AG09309 (cell line): ENCODE results near the gene RALGPS1.

Source experiments
- DNase-seq: peaks from one replicate; pipeline ENCODE4 v3.0.0-alpha.2; 2010; ENCODE audit warnings: low read depth
- H3K4me3 ChIP-seq: 2 replicates; pipeline ENCODE4 v1.5.1; 2011; ENCODE audit warnings: mild to moderate bottlenecking, low read depth, low read length, moderate library complexity; ENCODE audit not compliant: control insufficient read depth
- CTCF ChIP-seq: IDR thresholded peaks from 2 replicates; pipeline ENCODE4 v1.5.1; 2011; ENCODE audit warnings: mild to moderate bottlenecking, low read depth, low read length, inconsistent platforms; ENCODE audit not compliant: insufficient read depth, control insufficient read depth; ENCODE audit errors: missing control alignments

RALGPS1 gene

DNA sequence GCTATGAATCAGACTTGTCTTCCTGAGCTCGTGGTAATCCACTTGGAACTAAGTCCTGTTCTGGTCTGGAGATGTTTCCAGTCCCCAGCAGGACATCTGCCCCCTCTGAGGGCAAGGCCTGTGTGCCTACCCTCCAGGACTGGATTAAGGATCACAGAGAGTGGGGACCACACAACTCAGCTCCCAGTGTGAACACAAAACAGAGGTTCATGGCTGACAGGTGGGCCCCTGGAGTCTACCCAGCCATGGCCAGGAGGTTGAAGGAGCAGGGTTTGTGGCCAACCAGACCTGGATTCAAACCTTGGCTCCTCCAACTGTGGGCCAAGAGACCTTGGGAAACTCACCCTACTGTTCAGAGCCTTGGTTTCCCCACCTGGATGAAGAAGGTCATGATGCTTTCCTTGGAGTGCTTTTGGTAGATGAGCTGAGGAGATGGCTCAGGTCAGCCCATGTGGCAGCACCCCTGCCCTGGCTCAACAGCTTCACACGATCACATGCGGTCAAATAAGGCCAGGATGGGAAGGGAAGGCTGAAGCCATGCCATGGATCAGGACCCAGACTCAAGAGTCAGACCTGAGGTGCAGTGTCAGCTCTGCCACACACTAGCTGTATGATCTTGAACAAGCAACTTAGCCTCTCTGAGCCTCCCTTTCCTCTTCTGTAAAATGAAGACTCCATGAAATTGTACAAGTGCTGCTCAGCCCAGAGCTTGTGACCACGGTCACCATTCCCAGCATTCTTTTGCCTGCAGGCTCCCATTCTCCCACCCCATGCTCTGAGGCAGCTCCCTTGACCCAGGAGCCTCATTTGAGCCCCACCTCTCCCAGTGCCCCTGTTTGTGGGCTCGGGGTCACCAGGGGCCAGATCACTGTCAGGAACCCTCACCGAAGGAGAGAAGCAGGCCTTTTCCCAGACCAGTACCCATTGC lies 235.1 kb downstream of the RALGPS1 start:
- DNase-seq = no peak
- no peak for TF ChIP-seq CTCF
- no peak overlapping the region for H3K4me3 ChIP-seq

DNA sequence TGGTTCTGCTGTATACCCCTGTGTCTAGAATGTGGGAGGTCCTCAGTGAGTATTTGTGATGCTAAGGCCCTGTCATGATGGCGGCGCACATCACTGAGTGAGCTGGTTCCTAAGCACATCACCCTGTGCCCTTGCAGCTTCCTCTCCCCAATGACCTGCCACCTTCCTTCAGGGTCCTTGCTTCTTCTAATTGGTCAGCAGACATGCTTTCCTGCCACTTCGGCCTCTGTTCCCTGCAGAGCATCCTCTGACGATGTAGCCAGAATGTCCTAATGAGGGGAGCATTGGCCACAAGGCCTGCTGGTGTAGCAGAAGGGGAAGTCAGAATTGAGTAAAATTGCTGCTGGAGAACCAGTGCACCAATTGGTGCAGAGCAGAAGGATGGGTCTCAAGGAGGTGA lies 238.9 kb downstream of the RALGPS1 start:
- TF ChIP-seq CTCF = no peak
- no peak overlapping the region for H3K4me3 ChIP-seq
- no peak for DNase-seq

DNA sequence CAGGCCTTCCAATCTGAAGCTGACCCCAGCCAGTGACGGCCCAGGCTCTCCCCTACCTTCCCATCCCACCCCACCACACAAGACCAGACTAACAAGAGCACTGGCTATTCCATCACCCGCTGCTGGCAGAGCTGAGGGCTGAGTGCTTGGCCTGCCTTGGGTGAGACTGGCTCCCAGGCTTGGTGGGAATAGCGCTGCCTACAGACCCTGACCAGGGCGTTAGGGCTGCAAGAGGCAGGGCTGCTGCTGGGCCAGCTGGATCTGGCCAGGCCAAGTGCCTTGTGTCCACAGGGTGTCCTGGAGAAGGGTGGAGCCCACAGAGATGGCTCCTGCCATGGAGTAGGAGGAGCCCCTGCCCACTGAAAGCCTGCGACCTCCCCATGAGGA lies 239.4 kb downstream of the RALGPS1 start:
- no peak for DNase-seq
- H3K4me3 ChIP-seq = no peak overlapping the region
- no peak for TF ChIP-seq CTCF

- no peak for TF ChIP-seq CTCF
These were observed 240.0 kb downstream of the RALGPS1 start for GRCh38 chr9:127154390-127155191.

DNA sequence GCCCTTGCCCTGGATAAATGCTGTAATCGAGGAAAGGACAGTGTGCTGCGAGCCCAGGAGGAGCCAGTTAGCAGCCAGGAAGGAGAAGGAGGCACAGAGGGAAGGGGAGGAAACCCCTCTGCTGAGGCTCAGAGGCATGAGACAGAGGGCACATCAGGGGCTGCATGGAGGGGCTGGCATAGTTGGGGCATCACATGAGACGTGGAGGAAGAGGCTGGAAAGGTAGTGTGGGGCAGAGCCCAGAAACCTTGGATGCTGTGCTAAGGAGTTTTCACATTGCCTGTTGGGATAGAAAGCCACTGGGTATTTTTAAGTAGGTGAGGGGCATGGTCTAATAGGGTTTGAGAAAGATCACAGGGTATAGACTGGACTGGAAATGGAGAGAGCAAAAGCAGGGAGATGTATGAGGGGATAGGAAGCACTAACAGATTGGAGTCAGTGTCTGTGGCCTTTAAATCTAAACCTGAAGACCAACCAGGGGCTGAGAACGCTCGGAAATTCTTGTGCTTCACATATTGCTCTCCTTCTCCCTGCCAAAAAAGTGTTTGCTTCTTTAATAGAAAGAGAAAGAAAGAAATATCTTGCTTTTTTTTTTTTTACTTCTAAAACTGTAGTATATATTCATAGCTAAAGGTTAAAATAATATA lies 240.9 kb downstream of the RALGPS1 start:
- DNase-seq = no peak
- H3K4me3 ChIP-seq = no peak overlapping the region
- TF ChIP-seq CTCF = no peak

More at GRCh38 chr9:127154390-127155191, 240.0 kb downstream of the RALGPS1 start:
- no peak overlapping the region for H3K4me3 ChIP-seq
- DNase-seq = peak; percentile 75

GRCh38 chr9:127158786-127159324 lies 244.3 kb downstream of the RALGPS1 start:
- H3K4me3 ChIP-seq = no peak overlapping the region
- no peak for DNase-seq
- no peak for TF ChIP-seq CTCF
